Adrenal gland (tissue), 5 donors: ENCODE measurements around the gene RIPOR3.

ENCODE experiments used
- POLR2A ChIP-seq, 2 donors: fragments of 450-650 bp; IDR thresholded peaks; one replicate each; pipeline ENCODE4 v1.6.1; 2017; ENCODE audit warnings: antibody characterized with exemption in 2 of 2, mild to moderate bottlenecking in 2 of 2, moderate library complexity in 1 of 2
- TF ChIP-seq, protein P1 (sequence below), 6 experiments: fragments of 450-650 bp in 4 of 6; fragments of 200-600 bp in 2 of 6; sonication (generic) in 1 of 6; IDR thresholded peaks; 1 replicate in 5 of 6; 2 replicates in 1 of 6; pipeline versions ENCODE4 v1.5.1 to v1.8.0; 2016 to 2021; ENCODE audit warnings: antibody characterized with exemption in 6 of 6, mild to moderate bottlenecking in 2 of 6, moderate library complexity in 1 of 6
- donor health status: DM: no; HTN: no; CAD: no.

DNA sequence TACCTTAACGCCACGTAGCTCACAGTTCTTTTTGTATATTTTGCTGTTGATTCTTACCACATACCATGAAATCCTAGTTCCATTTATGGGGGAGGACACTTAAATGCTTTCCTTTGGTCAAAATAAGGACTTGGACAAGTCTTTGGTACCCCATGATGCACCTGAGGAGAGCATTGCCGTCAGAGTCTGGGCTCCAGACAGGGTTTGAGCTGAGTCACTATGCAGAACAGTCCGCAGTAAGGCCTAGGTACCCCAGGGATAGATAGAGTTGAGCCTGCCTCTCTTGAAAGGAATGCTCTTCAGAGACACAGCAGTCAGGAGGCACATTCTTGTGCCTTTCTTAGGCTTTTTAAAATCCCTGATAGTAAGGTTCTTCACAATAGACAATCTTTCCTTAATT, 46.0 kb upstream of the RIPOR3 start:
- TF ChIP-seq, protein P1, sequence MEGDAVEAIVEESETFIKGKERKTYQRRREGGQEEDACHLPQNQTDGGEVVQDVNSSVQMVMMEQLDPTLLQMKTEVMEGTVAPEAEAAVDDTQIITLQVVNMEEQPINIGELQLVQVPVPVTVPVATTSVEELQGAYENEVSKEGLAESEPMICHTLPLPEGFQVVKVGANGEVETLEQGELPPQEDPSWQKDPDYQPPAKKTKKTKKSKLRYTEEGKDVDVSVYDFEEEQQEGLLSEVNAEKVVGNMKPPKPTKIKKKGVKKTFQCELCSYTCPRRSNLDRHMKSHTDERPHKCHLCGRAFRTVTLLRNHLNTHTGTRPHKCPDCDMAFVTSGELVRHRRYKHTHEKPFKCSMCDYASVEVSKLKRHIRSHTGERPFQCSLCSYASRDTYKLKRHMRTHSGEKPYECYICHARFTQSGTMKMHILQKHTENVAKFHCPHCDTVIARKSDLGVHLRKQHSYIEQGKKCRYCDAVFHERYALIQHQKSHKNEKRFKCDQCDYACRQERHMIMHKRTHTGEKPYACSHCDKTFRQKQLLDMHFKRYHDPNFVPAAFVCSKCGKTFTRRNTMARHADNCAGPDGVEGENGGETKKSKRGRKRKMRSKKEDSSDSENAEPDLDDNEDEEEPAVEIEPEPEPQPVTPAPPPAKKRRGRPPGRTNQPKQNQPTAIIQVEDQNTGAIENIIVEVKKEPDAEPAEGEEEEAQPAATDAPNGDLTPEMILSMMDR (IDR thresholded peaks at IDR 0.05) = no peak
- TF ChIP-seq POLR2A (IDR thresholded peaks at IDR 0.05) = no peak
